ENCODE data around the gene MAGI2.
A peak's percentile ranks its signal among the peaks of the same experiment; 100 is the strongest.
"Not testable (repeated sequence)": the region's sequence is repeated elsewhere in the genome, so short reads cannot be mapped to it uniquely, and the experiment has no call there.

MAGI2 gene

GRCh38 chr7:79011921-79012320 lies 441.5 kb downstream of the MAGI2 start:
- no peak for DNase-seq

- no peak for DNase-seq
Observed at GRCh38 chr7:79009647-79010046, 443.8 kb downstream of the MAGI2 start.

GRCh38 chr7:79008786-79009185 lies 444.7 kb downstream of the MAGI2 start:
- DNase-seq: no peak

- no peak for DNase-seq
Observed at GRCh38 chr7:78996013-78996412, 457.5 kb downstream of the MAGI2 start.

- no peak for DNase-seq
Observed at GRCh38 chr7:78993341-78993740, 460.1 kb downstream of the MAGI2 start.

DNA sequence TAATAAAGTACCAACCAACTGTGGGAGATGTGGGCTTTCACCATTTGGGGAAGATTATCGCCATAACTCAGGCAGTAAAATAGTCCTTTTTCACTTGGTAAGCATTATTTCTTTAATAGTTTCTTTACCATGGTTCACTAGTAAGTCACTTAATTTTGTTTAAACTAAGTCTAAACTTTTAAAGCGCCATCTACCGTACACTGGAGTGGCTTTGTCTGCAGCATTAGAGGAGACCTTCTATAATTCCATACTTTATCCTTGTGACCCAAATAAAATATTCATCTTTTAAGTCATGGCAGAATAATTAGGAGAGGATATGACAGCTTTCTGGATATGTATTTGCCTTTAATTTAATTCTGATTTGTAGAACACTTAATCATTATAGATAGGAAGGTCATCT lies 468.0 kb downstream of the MAGI2 start:
- no peak for DNase-seq

DNA sequence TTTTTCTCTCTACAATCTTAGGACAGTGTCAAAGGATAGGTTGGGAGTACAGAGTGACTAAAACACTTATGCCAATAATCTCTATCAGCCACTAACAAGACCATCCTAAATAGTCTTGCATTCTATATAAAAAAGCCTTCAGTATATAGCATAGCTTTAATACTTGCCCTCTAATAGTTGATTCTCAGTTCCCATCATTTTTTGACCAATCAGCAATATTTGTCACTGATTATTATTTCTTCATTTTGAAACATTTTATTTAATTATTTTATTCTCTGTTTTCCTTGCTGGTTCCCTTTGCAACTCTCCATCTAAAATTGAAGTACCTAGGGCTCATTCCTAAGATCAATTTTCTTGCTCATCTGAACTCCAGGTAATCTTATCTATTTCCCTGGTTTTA lies 470.0 kb downstream of the MAGI2 start:
- DNase-seq: no peak

GRCh38 chr7:78970440-78970916 lies 483.0 kb downstream of the MAGI2 start:
- no peak for DNase-seq

DNA sequence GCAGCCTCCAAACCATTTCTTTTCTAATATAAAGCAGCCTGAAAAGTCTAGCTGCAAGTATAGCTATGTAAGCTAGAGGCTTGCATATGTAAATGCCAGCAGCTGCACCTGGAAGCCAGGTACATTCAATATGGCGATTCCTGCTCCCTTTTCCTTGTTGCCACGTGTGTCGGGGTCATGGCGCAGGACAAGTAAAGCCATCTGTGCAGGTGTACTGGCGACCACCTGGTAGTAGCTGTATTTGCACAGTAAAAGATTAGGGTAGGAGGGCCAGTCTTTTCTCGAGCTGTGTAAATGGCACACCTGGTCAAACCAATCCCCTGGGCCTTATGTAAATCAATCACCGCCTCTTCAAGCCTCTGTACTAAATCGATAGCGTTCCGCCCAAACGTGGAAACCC lies 484.5 kb downstream of the MAGI2 start:
- no peak for DNase-seq

DNA sequence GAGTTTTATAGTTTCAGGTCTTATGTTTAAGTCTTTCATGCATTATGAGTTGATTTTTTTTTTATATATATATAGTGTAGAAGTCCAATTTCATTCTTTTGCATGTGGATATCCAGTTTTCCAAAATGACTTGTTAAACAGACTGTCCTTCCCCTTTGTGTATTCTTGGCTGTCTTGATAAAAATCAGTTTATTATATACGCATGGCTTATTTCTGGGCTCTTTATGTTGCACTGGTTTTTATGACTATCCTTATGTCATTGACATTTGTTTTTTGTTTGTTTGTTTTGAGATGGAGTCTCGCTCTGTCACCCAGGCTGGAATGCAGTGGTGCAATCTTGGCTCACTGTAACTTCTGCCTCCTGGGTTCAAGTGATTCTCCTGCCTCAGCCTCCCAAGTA lies 485.9 kb downstream of the MAGI2 start:
- DNase-seq: not testable (repeated sequence)

- no peak for DNase-seq
Observed at GRCh38 chr7:78967046-78967445, 486.4 kb downstream of the MAGI2 start.

DNA sequence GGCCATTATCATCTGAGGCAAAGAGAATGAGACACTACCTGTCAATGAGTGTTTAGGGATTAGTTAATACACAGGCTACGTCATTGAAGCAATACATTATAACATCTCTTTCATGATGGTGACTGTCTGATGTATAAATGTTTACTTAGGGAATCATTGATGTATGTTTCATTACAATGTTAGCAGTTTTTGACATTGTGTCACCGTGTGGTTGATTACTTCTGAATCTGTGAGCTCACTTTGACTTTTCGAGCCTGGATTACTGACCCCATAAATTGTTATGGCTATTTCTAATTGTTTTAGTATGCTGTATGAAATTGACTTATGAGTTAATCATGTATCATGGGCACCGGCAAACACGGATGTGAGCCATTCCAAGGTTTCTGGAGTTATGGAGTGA lies 494.0 kb downstream of the MAGI2 start:
- DNase-seq: no peak

DNA sequence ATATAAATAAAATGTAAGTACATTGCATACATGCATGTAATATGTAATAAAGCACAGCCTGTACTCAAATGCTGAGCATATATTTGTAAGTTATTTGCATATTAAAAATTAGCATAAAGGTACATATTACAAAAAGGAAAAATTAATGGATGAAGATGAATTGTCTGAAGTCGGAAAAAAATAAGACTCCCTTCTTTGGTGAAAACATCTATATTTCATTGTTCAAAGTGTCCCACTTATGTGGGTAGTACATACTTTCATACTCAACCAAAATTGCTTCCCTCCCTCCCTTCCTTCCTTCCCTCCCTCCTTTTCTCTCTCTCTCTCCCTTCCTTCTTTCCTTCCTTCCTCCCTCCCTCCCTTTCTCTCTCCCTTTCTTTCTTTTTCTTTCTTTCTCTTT lies 498.1 kb downstream of the MAGI2 start:
- no peak for DNase-seq

- no peak for DNase-seq
Observed at GRCh38 chr7:78953726-78954363, 499.6 kb downstream of the MAGI2 start.

DNA sequence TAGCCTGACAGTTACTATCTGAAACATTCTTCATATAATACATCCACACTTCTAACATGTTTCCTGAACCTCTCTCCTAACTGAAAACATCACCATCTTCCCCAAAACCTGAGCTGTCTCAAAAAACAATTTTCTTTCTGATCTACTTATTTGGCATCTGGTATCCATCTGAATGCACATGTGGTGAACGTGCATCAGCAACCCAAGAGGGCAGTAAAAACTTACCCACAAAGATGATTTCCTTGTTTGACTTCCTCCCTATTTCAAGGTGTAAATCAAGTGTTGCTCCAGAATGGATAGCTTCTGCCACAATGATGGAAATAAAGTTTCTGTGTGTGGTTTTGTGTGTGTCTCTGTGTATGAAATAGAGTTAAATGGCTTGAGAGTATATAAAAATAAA lies 500.4 kb downstream of the MAGI2 start:
- no peak for DNase-seq

DNA sequence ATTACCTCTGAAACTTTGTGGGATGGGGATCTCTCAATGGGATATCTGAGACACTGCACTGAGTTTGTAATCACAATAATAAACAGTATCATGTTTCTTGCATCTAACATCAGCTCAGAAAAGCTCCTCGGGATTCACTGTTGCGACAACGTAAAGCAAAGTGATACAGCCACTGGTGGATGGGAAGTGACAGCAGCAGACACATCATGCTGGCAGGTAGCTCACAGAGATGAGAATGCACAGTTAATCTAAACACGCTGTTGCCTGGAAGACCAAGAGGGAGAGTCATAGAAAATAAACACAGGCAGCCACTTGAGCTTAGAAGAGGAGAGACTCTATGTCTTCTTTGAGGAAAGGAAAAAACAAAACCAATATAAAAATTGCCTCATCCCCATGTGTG lies 513.8 kb downstream of the MAGI2 start:
- DNase-seq: no peak

- peak; percentile 6 for DNase-seq
Observed at GRCh38 chr7:78924581-78924980, 528.9 kb downstream of the MAGI2 start.

- no peak for DNase-seq
Observed at GRCh38 chr7:78912781-78913180, 540.7 kb downstream of the MAGI2 start.

DNA sequence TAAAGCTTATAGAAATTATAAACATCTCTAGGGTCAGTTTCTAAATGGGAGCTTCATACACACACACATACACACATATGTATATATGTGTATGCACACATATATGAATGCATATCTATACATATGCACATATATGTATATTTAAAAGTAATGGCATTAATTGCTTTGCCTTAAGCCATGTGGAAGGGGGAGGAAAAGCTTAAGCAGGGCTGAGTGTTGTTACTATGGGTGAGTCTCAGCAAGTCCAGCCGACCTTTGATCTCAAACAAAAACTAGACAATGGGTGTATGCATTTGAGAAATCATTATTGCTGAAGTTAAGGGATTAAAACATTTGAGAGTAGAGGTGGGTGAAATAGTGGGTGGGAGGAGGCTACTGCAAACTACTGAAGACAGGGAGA lies 546.7 kb downstream of the MAGI2 start:
- no peak for DNase-seq

DNA sequence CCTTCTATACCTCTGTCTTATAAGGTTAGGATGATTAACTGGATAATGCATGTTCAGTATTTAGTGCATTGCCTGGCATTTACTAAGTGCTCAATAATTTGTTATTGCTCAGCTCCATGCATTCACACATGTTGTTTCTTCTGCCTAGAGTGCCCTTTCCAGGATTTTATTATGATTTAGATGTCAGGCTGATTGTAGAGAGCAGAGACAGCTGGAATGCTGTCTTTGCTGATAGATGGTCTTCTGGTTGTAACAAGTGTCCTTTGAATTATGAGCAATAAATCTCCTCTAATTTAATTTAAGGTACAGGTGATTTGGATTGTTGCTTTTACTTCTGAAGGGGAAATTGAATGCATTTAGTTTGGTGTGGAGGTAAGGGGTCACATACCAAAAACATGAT lies 548.0 kb downstream of the MAGI2 start:
- DNase-seq: no peak

DNA sequence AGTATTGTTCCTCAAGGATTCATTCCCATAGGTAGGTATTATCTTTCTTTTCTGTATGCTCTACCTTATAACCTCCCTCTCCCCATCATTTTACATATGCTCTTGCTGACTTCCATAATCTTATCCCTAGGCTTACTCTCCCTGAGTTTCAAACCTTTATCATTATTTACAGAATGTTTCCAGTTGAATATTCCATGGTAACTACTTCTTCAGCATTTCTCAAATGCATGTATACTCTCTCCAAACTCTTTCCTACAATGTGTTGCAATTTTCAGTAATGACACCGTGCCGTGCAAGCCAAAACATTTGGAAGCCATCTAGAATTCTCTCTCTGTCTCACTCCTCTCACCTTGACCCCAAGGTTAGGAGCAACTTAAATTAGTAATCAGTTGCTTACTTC lies 548.5 kb downstream of the MAGI2 start:
- DNase-seq: no peak

DNA sequence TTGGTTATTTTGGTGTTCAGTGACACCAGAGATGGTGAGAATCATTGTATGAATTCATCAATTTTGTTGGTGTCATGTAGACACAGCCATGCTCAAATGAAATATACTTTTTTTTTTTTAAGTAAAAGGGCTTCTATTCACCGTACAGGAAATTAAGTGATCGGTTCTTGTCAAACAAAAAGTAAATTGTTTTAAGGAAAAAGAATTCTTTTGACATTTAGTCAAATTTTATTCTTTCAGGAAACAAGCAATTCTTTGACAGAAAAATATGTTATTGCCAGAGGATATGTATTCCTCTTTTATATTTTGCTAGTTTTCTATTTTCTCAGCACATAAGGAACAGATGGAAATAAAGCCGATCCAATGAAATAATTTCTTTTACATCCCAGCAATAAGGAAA lies 551.9 kb downstream of the MAGI2 start:
- DNase-seq: no peak

- DNase-seq: no peak
Observed at GRCh38 chr7:78900806-78901205, 552.7 kb downstream of the MAGI2 start.

- DNase-seq: no peak
Observed at GRCh38 chr7:78895393-78895792, 558.1 kb downstream of the MAGI2 start.

DNA sequence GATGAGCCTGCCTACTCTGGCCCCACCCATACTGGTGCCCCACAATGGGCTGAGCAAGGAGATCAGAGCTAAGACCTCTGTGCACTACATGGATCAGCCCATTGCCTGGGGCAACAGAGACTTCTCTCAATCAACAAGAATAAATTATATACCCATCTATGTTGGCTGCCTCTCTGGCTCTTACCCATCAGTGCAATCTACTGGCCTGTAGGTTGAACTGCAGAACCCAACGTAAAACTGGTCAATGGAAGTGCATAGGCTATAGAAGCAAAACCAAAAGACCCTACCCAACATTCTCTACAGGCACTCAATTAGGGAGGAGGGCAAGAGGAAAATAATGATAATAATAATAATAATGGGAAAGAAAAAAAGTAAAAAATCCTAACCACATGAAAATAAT lies 574.3 kb downstream of the MAGI2 start:
- DNase-seq: no peak

GRCh38 chr7:78873117-78873516 lies 580.4 kb downstream of the MAGI2 start:
- DNase-seq: no peak

All from hematopoietic multipotent progenitor cell treated with erythropoietin and hydrocortisone succinate and interleukin-3 and kit ligand, for 6 days (in vitro differentiated cells).